Hepatocyte (in vitro differentiated cells): ENCODE data around the gene MYLK2. TPM values are rescaled to one million over a fixed set of nuclear protein-coding genes. Genes with fewer than 3 reads are reported as not detected.

ENCODE experiments used
- DNase-seq: peaks from one replicate; pipeline ENCODE4 v3.0.0-alpha.2; 2016; ENCODE audit warnings: low spot score
- H2AFZ ChIP-seq: fragments of 200-600 bp; sonication (generic); 2 replicates; pipeline ENCODE4 v1.6.0; 2016; ENCODE audit warnings: antibody characterized with exemption, mild to moderate bottlenecking
- H3K27ac ChIP-seq: fragments of 200-600 bp; sonication (generic); 2 replicates; pipeline ENCODE4 v1.5.1; 2016; ENCODE audit warnings: mild to moderate bottlenecking
- H3K27me3 ChIP-seq: fragments of 200-600 bp; sonication (generic); 2 replicates; pipeline ENCODE4 v1.6.1; 2016
- H3K36me3 ChIP-seq: fragments of 200-600 bp; sonication (generic); replicated peaks from 2 replicates; pipeline ENCODE4 v1.5.1; 2016; ENCODE audit warnings: low read depth; ENCODE audit not compliant: insufficient read depth
- H3K4me1 ChIP-seq: fragments of 200-600 bp; sonication (generic); 2 replicates; pipeline ENCODE4 v1.5.1; 2016; ENCODE audit warnings: mild to moderate bottlenecking, moderate library complexity; ENCODE audit not compliant: insufficient read depth
- H3K4me2 ChIP-seq: fragments of 200-600 bp; sonication (generic); 2 replicates; pipeline ENCODE4 v1.6.0; 2016
- H3K4me3 ChIP-seq: fragments of 200-600 bp; sonication (generic); 2 replicates; pipeline ENCODE4 v1.5.1; 2016; ENCODE audit warnings: mild to moderate bottlenecking
- H3K79me2 ChIP-seq: fragments of 200-600 bp; sonication (generic); 2 replicates; pipeline ENCODE4 v1.6.0; 2017; ENCODE audit warnings: mild to moderate bottlenecking
- H3K9me2 ChIP-seq: fragments of 200-600 bp; sonication (generic); replicated peaks from 2 replicates; pipeline ENCODE4 v1.6.0; 2017; ENCODE audit warnings: mild to moderate bottlenecking; ENCODE audit not compliant: insufficient read depth
- H3K9me3 ChIP-seq: fragments of 200-600 bp; sonication (generic); 2 replicates; pipeline ENCODE4 v1.5.1; 2016; ENCODE audit warnings: low read depth, mild to moderate bottlenecking
- H4K20me1 ChIP-seq: fragments of 200-600 bp; sonication (generic); 2 replicates; pipeline ENCODE4 v1.6.0; 2016; ENCODE audit warnings: mild to moderate bottlenecking; ENCODE audit not compliant: insufficient read depth, poor library complexity, severe bottlenecking
- EZH2 ChIP-seq: fragments of 200-600 bp; sonication (generic); IDR thresholded peaks from 2 replicates; pipeline ENCODE4 v1.6.1; 2016; ENCODE audit warnings: antibody characterized with exemption, mild to moderate bottlenecking, borderline replicate concordance
- EZH2phosphoT487 ChIP-seq: fragments of 200-600 bp; sonication (generic); IDR thresholded peaks from one replicate; pipeline ENCODE4 v1.6.1; 2018; ENCODE audit warnings: antibody characterized with exemption, mild to moderate bottlenecking, low read depth, moderate library complexity; ENCODE audit not compliant: unreplicated experiment, severe bottlenecking
- WGBS: methylation state at CpG from one replicate; pipeline ENCODE4 v1.1.6; 2016; ENCODE audit warnings: low lambda C conversion rate; ENCODE audit errors: missing lambda C conversion rate; 5-methylcytosine and 5-hydroxymethylcytosine counted together
- polyA plus RNA-seq: library from polyadenylated mRNA; unstranded; fragments of >200 nt; fragmentation: Nextera tagmentation; extraction: Ambion mirVana; gene quantifications from 2 replicates; pipeline ENCODE4 v1.2.1, GENCODE V29; 2016
- total RNA-seq: library from RNA; depleted of rRNA; stranded (reverse); fragments of >200 nt; gene quantifications from 2 replicates; pipeline ENCODE4 v1.2.3, GENCODE V29; 2014
- TF ChIP-seq, protein P1 (sequence below): fragments of 200-600 bp; sonication (generic); IDR thresholded peaks from 2 replicates; pipeline ENCODE4 v1.5.1; 2016; ENCODE audit warnings: antibody characterized with exemption, mild to moderate bottlenecking; ENCODE audit not compliant: poor library complexity

MYLK2 gene
- total and polyA plus RNA-seq, 2 experiments from 2014 or later: 0.33 TPM; not detected in 1

DNA sequence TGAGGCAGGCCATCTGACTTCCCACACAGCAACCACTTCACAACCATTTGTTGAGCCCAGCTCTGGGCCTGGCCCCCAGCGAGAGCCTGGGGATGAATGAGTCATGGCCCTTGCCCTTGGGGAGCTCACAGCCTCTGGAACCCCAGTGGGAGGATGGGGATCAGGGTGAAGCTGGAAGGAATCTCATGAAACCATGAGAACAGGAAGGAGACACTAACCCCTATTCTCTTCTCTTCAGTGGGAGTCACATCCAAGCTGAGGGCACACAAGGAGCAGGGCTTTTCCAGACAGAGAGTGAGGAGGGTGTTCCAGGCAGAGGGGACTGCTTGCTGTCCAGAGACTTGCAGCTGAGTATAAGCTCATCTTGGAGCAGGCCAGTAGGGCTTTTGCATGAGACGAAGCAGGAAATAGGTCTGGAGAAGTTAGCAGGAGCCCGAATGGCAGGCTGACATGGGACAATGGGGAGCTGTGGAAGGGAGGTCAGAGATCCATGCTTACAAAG is 18.8 kb downstream of the MYLK2 start:
- no peak overlapping the region for H2AFZ ChIP-seq
- no peaks in the 10 kb centered on the region for H3K36me3 ChIP-seq
- TF ChIP-seq EZH2: no peak
- TF ChIP-seq EZH2phosphoT487: no peak
- TF ChIP-seq, protein P1, sequence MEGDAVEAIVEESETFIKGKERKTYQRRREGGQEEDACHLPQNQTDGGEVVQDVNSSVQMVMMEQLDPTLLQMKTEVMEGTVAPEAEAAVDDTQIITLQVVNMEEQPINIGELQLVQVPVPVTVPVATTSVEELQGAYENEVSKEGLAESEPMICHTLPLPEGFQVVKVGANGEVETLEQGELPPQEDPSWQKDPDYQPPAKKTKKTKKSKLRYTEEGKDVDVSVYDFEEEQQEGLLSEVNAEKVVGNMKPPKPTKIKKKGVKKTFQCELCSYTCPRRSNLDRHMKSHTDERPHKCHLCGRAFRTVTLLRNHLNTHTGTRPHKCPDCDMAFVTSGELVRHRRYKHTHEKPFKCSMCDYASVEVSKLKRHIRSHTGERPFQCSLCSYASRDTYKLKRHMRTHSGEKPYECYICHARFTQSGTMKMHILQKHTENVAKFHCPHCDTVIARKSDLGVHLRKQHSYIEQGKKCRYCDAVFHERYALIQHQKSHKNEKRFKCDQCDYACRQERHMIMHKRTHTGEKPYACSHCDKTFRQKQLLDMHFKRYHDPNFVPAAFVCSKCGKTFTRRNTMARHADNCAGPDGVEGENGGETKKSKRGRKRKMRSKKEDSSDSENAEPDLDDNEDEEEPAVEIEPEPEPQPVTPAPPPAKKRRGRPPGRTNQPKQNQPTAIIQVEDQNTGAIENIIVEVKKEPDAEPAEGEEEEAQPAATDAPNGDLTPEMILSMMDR: no peak
- no peaks in the 10 kb centered on the region for H3K79me2 ChIP-seq
- 82% methylated on average over 3 of the region's 3 CpGs for WGBS
- no peaks in the 10 kb centered on the region for H3K27me3 ChIP-seq
- DNase-seq: no peak
- no peaks in the 10 kb centered on the region for H3K9me3 ChIP-seq
- no peak overlapping the region for H3K4me2 ChIP-seq
- H3K4me1 ChIP-seq: peaks cover 60% of the 10 kb centered on the region
- H4K20me1 ChIP-seq: no peaks in the 10 kb centered on the region
- no peak overlapping the region for H3K4me3 ChIP-seq
- peak overlapping the region; percentile 25 for H3K27ac ChIP-seq
- H3K9me2 ChIP-seq: no peaks in the 10 kb centered on the region

DNA sequence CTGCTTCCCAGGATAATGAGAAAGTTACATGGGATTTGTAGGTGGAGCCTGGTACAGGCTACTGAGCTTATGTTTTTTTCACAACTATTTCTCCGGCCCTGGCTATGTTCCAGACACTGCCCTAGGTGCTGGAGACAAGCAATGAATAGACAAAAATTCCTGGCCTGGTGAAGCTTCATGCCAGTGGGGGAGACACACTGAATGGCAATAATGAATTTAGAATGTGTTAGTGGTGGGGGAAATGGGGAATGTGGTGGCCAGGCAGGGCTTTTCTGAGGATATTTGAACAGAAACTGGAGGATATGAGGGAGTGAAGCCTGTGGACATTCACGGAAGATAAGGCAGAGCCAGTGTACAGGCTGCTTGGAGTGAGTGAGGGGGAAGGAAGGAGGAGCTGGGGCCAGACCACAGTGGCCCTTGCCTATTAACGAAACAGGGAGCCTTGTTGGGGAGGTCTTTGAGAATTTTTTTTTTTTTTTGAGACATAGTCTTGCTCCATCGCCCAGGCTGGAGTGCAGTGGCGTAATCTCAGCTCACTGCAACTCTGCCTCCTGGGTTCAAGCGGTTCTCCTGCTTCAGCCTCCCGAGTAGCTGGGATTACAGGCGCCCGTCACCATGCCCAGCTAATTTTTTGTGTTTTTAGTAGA is 19.6 kb downstream of the MYLK2 start:
- no peak for DNase-seq
- Histone ChIP-seq H3K9me2 (no peaks in the 10 kb centered on the region), H2AFZ (no peak overlapping the region), H3K4me2 (no peak overlapping the region), H3K4me3 (no peak overlapping the region), H3K27me3 (no peaks in the 10 kb centered on the region), H3K36me3 (no peaks in the 10 kb centered on the region), H4K20me1 (no peaks in the 10 kb centered on the region), H3K4me1 (peaks cover 57% of the 10 kb centered on the region), H3K9me3 (no peaks in the 10 kb centered on the region), H3K27ac (no peak overlapping the region), H3K79me2 (no peaks in the 10 kb centered on the region)
- 83% methylated on average over 9 of the region's 9 CpGs for WGBS
- no peak for TF ChIP-seq EZH2phosphoT487
- no peak for TF ChIP-seq EZH2
- TF ChIP-seq, protein P1: no peak

DNA sequence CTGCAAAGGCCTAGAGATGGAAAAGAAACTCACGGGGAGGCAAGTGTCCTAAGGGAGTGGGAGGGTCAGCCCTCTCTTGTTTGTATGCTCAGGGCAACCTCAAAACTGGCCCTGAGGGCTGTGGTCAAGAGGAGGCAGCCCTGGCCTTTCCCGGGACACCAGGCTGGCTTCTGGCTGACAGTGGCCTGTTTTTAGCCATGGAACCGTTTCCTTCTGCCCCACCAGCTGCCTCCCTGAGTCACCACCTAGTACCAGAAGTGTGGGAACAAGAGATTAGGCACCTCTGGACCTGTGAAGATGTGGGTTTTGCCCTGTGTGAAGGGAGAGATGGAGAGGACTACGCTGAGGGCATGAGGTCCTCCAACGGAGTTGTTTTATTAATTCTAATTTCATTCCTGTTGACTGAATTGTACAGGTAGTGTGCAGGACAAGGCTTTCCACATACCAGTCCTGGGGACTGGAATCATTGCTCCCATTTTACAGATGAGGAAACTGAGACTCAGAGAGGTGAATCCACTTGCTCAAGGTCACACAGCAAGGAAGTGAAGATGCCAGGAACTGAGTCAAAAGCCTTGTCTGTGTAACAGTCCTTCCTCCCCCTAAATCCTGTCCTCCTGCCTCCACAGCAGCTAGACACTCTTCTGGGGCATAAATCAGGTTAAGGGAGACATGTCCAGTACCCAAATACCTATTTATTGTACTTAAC is 20.8 kb downstream of the MYLK2 start:
- Histone ChIP-seq H3K4me1 (peaks cover 54% of the 10 kb centered on the region), H4K20me1 (no peaks in the 10 kb centered on the region), H3K27me3 (no peaks in the 10 kb centered on the region), H3K9me3 (no peaks in the 10 kb centered on the region), H3K4me2 (no peak overlapping the region), H3K9me2 (no peaks in the 10 kb centered on the region), H3K36me3 (no peaks in the 10 kb centered on the region), H3K4me3 (no peak overlapping the region), H3K79me2 (no peaks in the 10 kb centered on the region), H2AFZ (no peak overlapping the region), H3K27ac (no peak overlapping the region)
- whole genome bisulfite sequencing: 81% methylated on average over 5 of the region's 5 CpGs
- no peak for DNase-seq
- TF ChIP-seq, protein P1: no peak
- TF ChIP-seq EZH2: no peak
- no peak for TF ChIP-seq EZH2phosphoT487
